Activated CD4-positive, CD25-positive, alpha-beta regulatory T cell treated with anti-CD3 and anti-CD28 coated beads, Interleukin-2, amount 50 U/mL, for 16 hours (primary cell): Measurements from ENCODE around the gene XRCC6.
"Not testable (repeated sequence)": the region's sequence is repeated elsewhere in the genome, so short reads cannot be mapped to it uniquely, and the experiment has no call there.

Source experiments
- DNase-seq: peaks from one replicate; pipeline ENCODE4 v3.0.0-alpha.2; 2020; ENCODE audit warnings: low read depth, low spot score

Gene XRCC6

GRCh38 chr22:41621099-41621910 is at the start of gene XRCC6:
Gene XRCC6 (plus strand): TSS chr22:41621295. CDS start chr22:41622005, 710 bp downstream.
- peak; percentile 99 for DNase-seq

GRCh38 chr22:41571786-41572185 is 49.3 kb upstream of the XRCC6 start:
- no peak for DNase-seq

- not testable (repeated sequence) for DNase-seq
Measured at GRCh38 chr22:41572305-41572704, 48.8 kb upstream of the XRCC6 start.

- no peak for DNase-seq
Measured at GRCh38 chr22:41573677-41574076, 47.4 kb upstream of the XRCC6 start.

GRCh38 chr22:41574847-41575381 is 46.2 kb upstream of the XRCC6 start:
- DNase-seq = no peak

GRCh38 chr22:41575533-41575932 is 45.6 kb upstream of the XRCC6 start:
- DNase-seq = no peak

GRCh38 chr22:41576877-41577276 is 44.2 kb upstream of the XRCC6 start:
- DNase-seq = no peak

GRCh38 chr22:41578114-41578513 is 43.0 kb upstream of the XRCC6 start:
- no peak for DNase-seq

- no peak for DNase-seq
Measured at GRCh38 chr22:41578818-41579217, 42.3 kb upstream of the XRCC6 start.

GRCh38 chr22:41579297-41579996 is 41.6 kb upstream of the XRCC6 start:
- DNase-seq = no peak

GRCh38 chr22:41579997-41580355 is 41.1 kb upstream of the XRCC6 start:
- no peak for DNase-seq

GRCh38 chr22:41582694-41583093 is 38.4 kb upstream of the XRCC6 start:
- DNase-seq = no peak

- DNase-seq = no peak
Measured at GRCh38 chr22:41584881-41585280, 36.2 kb upstream of the XRCC6 start.

- no peak for DNase-seq
Measured at GRCh38 chr22:41585898-41586297, 35.2 kb upstream of the XRCC6 start.

- no peak for DNase-seq
Measured at GRCh38 chr22:41587347-41587723, 33.8 kb upstream of the XRCC6 start.

GRCh38 chr22:41589391-41590241 is 31.5 kb upstream of the XRCC6 start, which contains the start of gene PMM1:
Gene PMM1 (minus strand): TSS chr22:41589840. CDS start chr22:41589805, 35 bp downstream.
- DNase-seq = peak; percentile 100

- not testable (repeated sequence) for DNase-seq
Measured at GRCh38 chr22:41593336-41593960, 27.6 kb upstream of the XRCC6 start.

GRCh38 chr22:41595703-41596102 is 25.4 kb upstream of the XRCC6 start:
- DNase-seq = no peak

- DNase-seq = no peak
Measured at GRCh38 chr22:41596776-41597634, 24.1 kb upstream of the XRCC6 start.

- DNase-seq = no peak
Measured at GRCh38 chr22:41597635-41597953, 23.5 kb upstream of the XRCC6 start.

- DNase-seq = no peak
Measured at GRCh38 chr22:41598081-41598480, 23.0 kb upstream of the XRCC6 start.
